ENCODE measurements around the gene MAGEA9B. TPM values are rescaled to one million over a fixed set of nuclear protein-coding genes. Genes with fewer than 3 reads are reported as not detected.

Gene MAGEA9B
- total RNA-seq, 1 experiment from 2014 or later: 0.47 TPM

GRCh38 chrX:149631234-149632165 lies 44.2 kb upstream of the MAGEA9B start, which contains the start of gene TMEM185A (continued):
- TF ChIP-seq ZFX (IDR thresholded peaks at IDR 0.05) (peak; percentile 23; the same call in 1 of the 2 replicates), TCF7L2 (IDR thresholded peaks at IDR 0.05; ENCODE audit: borderline replicate concordance, extremely low read depth, insufficient read depth, insufficient read length) (no peak), EGR1 (IDR thresholded peaks at IDR 0.05; ENCODE audit: low read depth) (peak; percentile 48; the same call in 1 of the 2 replicates), CEBPB (IDR thresholded peaks at IDR 0.05; ENCODE audit: low read depth) (no peak), FOSL1 (IDR thresholded peaks at IDR 0.05; ENCODE audit: low read depth) (no peak), JUND (IDR thresholded peaks at IDR 0.05) (no peak), ZNF274 (IDR thresholded peaks at IDR 0.05; ENCODE audit: low read depth, low read length) (no peak), EZH2phosphoT487 (IDR thresholded peaks at IDR 0.05; ENCODE audit: borderline replicate concordance) (no peak), RAD21 (IDR thresholded peaks at IDR 0.05; ENCODE audit: low read depth) (no peak), CTCF (IDR thresholded peaks at IDR 0.05 in 2 of 3, conservative IDR thresholded peaks at IDR 0.05 in 1 of 3; ENCODE audit: borderline replicate concordance in 1 of 3, insufficient read depth in 1 of 3, low read depth in 2 of 3, low read length in 2 of 3) (no peak)

- TSS peak; percentile 47 for BruUV-seq (replicated peaks)
- Histone ChIP-seq H2AFZ (ENCODE audit: low read depth, low read length, poor library complexity, severe bottlenecking) (no peak overlapping the region), H3K79me2 (ENCODE audit: insufficient read depth, low read length) (peaks cover 16% of the 10 kb centered on the region), H3K9ac (ENCODE audit: low read length) (peak overlapping the region; percentile 61), H3K4me2 (ENCODE audit: low read length) (peak overlapping the region; percentile 76), H3K4me3 (replicated peaks in 1 of 2; ENCODE audit: low read depth in 1 of 2, low read length in 2 of 2) (peak overlapping the region; percentile 60 to 67), H3K4me1 (ENCODE audit: control insufficient read depth in 1 of 2, insufficient read depth in 2 of 2, low read length in 2 of 2) (peaks cover 2 to 14% of the 10 kb centered on the region in 2 experiments; a peak in 2 of 4 replicates), H3K9me3 (ENCODE audit: control insufficient read depth in 1 of 2, insufficient read depth in 1 of 2, low read depth in 1 of 2, low read length in 2 of 2) (no peaks in the 10 kb centered on the region), H3K27ac (ENCODE audit: low read depth, low read length) (peak overlapping the region; percentile 48; the same call in 1 of the 2 replicates), H4K20me1 (ENCODE audit: insufficient read depth) (no peaks in the 10 kb centered on the region), H3K27me3 (ENCODE audit: insufficient read depth, low read length) (no peaks in the 10 kb centered on the region), H3K9me2 (ENCODE audit: insufficient read depth) (no peaks in the 10 kb centered on the region), H3K36me3 (ENCODE audit: control insufficient read depth in 1 of 2, insufficient read depth in 2 of 2, low read length in 2 of 2) (no peaks in the 10 kb centered on the region; a peak in 1 of 4 replicates)
- ChIA-PET POLR2A (no interaction called here), CTCF (no interaction called here), RAD21 (ENCODE audit: low non-redundant PET in 1 of 2, low total read pairs in 2 of 2, uncharacterized antibody in 2 of 2, unreplicated experiment in 2 of 2) (no interaction called here)
- intact Hi-C loops (cut with micrococcal nuclease): no loop called here
- ATAC-seq (peak; percentile 56), DNase-seq (ENCODE audit: low read depth, low spot score) (no peak)
- TF ChIP-seq CBX3 (IDR thresholded peaks at IDR 0.05; ENCODE audit: low read depth) (no peak), FOSL1 (IDR thresholded peaks at IDR 0.05; ENCODE audit: low read depth) (no peak), ATF3 (IDR thresholded peaks at IDR 0.05) (no peak), CTCF (IDR thresholded peaks at IDR 0.05 in 2 of 3, conservative IDR thresholded peaks at IDR 0.05 in 1 of 3; ENCODE audit: borderline replicate concordance in 1 of 3, insufficient read depth in 1 of 3, low read depth in 2 of 3, low read length in 2 of 3) (no peak), ZFX (IDR thresholded peaks at IDR 0.05) (no peak), EZH2phosphoT487 (IDR thresholded peaks at IDR 0.05; ENCODE audit: borderline replicate concordance) (no peak), SP1 (IDR thresholded peaks at IDR 0.05; ENCODE audit: low read depth) (no peak), MAX (IDR thresholded peaks at IDR 0.05) (no peak), CEBPB (IDR thresholded peaks at IDR 0.05; ENCODE audit: low read depth) (no peak), YY1 (IDR thresholded peaks at IDR 0.05; ENCODE audit: extremely low read depth, insufficient replicate concordance, low read depth, low read length) (no peak), SRF (IDR thresholded peaks at IDR 0.05; ENCODE audit: low read depth) (no peak), TCF7L2 (IDR thresholded peaks at IDR 0.05; ENCODE audit: borderline replicate concordance, extremely low read depth, insufficient read depth, insufficient read length) (no peak), POLR2A (IDR thresholded peaks at IDR 0.05; ENCODE audit: borderline replicate concordance, extremely low read depth, insufficient read depth, insufficient read length) (no peak)
Observed at GRCh38 chrX:149630681-149631233, 43.5 kb upstream of the MAGEA9B start.

Data from HCT116 (cell line).